CD4-positive, alpha-beta memory T cell (primary cell): ENCODE data around the gene COX8A. TPM values are rescaled to one million over a fixed set of nuclear protein-coding genes. Genes with fewer than 3 reads are reported as not detected.
A peak's percentile ranks its signal among the peaks of the same experiment; 100 is the strongest.
"Not testable (repeated sequence)": the region's sequence is repeated elsewhere in the genome, so short reads cannot be mapped to it uniquely, and the experiment has no call there.

Experiments
- CTCF ChIA-PET: fragments of 350-600 bp; sonication (Branson Sonifier 250); formaldehyde crosslinking; loops from one replicate; lab custom pipeline; 2021; ENCODE audit warnings: inconsistent platforms; ENCODE audit not compliant: partially characterized antibody; lab: Charles Lee
- POLR2A ChIA-PET: fragments of 350-600 bp; sonication (Branson Sonifier 250); formaldehyde crosslinking; loops from one replicate; lab custom pipeline; 2021; ENCODE audit not compliant: partially characterized antibody; lab: Charles Lee
- DNase-seq, 5 donors: peaks; one replicate each; pipeline versions ENCODE4 v3.0.0 to v3.0.0-alpha.2; 2020 to 2022; ENCODE audit warnings: mixed read lengths in 1 of 5
- H3K27ac ChIP-seq: one replicate; pipeline ENCODE4 v1.7.0; 2013; ENCODE audit warnings: low read depth, low read length
- H3K27me3 ChIP-seq: 2 replicates; pipeline ENCODE4 v1.7.0; 2013; ENCODE audit warnings: mild to moderate bottlenecking, low read length, moderate library complexity; ENCODE audit not compliant: insufficient read depth
- H3K36me3 ChIP-seq: 2 replicates; pipeline ENCODE4 v1.7.0; 2013; ENCODE audit warnings: mild to moderate bottlenecking, low read length, moderate library complexity; ENCODE audit not compliant: insufficient read depth
- H3K4me1 ChIP-seq: 2 replicates; pipeline ENCODE4 v1.7.0; 2013; ENCODE audit warnings: mild to moderate bottlenecking, low read length, moderate library complexity; ENCODE audit not compliant: insufficient read depth
- H3K4me3 ChIP-seq, 2 donors: one replicate each; pipeline ENCODE4 v1.7.0; 2013; ENCODE audit warnings: low read length in 2 of 2, mild to moderate bottlenecking in 1 of 2
- H3K9me3 ChIP-seq, 2 donors: one replicate each; pipeline ENCODE4 v1.7.0; 2013; ENCODE audit warnings: low read length in 2 of 2, control low read depth in 1 of 2; ENCODE audit not compliant: control insufficient read depth in 1 of 2
- H3K27ac Mint-ChIP-seq, 7 donors: one replicate each; pipeline ENCODE4 v1.8.0; 2020 to 2021; ENCODE audit warnings: mixed read lengths in 7 of 7, mild to moderate bottlenecking in 6 of 7, inconsistent platforms in 3 of 7, moderate library complexity in 3 of 7
- H3K27me3 Mint-ChIP-seq, 2 donors: one replicate each; pipeline ENCODE4 v1.8.0; 2020 to 2021; ENCODE audit warnings: mixed read lengths in 2 of 2
- H3K36me3 Mint-ChIP-seq, 2 donors: one replicate each; pipeline ENCODE4 v1.8.0; 2020 to 2021; ENCODE audit warnings: mixed read lengths in 2 of 2, inconsistent platforms in 1 of 2, mild to moderate bottlenecking in 1 of 2
- H3K4me1 Mint-ChIP-seq, 4 donors: one replicate each; pipeline ENCODE4 v1.8.0; 2020 to 2021; ENCODE audit warnings: mixed read lengths in 4 of 4, mild to moderate bottlenecking in 1 of 4
- H3K4me3 Mint-ChIP-seq, 8 donors: one replicate each; pipeline ENCODE4 v1.8.0; 2020 to 2021; ENCODE audit warnings: mixed read lengths in 8 of 8, mild to moderate bottlenecking in 7 of 8, moderate library complexity in 6 of 8, inconsistent platforms in 3 of 8
- H3K9me3 Mint-ChIP-seq, 8 donors: one replicate each; pipeline ENCODE4 v1.8.0; 2020 to 2021; ENCODE audit warnings: mixed read lengths in 8 of 8, mild to moderate bottlenecking in 5 of 8, inconsistent platforms in 3 of 8, moderate library complexity in 1 of 8
- intact Hi-C: fragments of 100-400 bp; cut with micrococcal nuclease; formaldehyde crosslinking; loops from one replicate; pipeline ENCODE4 v1.15.1; 2023
- polyA plus RNA-seq, 2 donors: library from polyadenylated mRNA; unstranded; fragments of 300-500 nt; fragmentation: Illumina TruSeq; gene quantifications; one replicate each; pipeline ENCODE4 v1.2.3, GENCODE V29; 2021
- total RNA-seq, 2 experiments: library from RNA; stranded (reverse); gene quantifications; one replicate each; pipeline ENCODE4 v1.2.3, GENCODE V29; 2021

The COX8A gene
- total and polyA plus RNA-seq, 4 experiments from 2014 or later: 113 to 433 (median 256) TPM

- Histone ChIP-seq H3K4me1 (peaks cover under 1% of the 10 kb centered on the region), H3K36me3 (no peaks in the 10 kb centered on the region), H3K27me3 (no peaks in the 10 kb centered on the region), H3K27ac (no peak overlapping the region), H3K4me3 (no peak overlapping the region), H3K9me3 (no peaks in the 10 kb centered on the region)
- no peak overlapping the region for H3K4me3 Mint-ChIP-seq
- peaks cover 0 to 9% of the 10 kb centered on the region in 2 donors for H3K36me3 Mint-ChIP-seq
- intact Hi-C loops: loop anchor here (1.0 to 5.0 kb wide), 3 partner anchors 38 to 178 kb away; no protein-coding TSS in a partner anchor
- H3K27me3 Mint-ChIP-seq: no peaks in the 10 kb centered on the region
- CTCF ChIA-PET: interaction anchor here (0.6 to 13.9 kb wide), 30 partner anchors 9 to 308 kb away, joined by 3 to 337 read pairs (median 4); partner anchors contain the start of genes MARK2, RCOR2 and ZFTA
- peak overlapping the region in 1 of 7 donors; percentile 30 for H3K27ac Mint-ChIP-seq
- peaks cover 4 to 14% (median 8%) of the 10 kb centered on the region in 4 donors for H3K4me1 Mint-ChIP-seq
- POLR2A ChIA-PET: interaction anchor here (0.8 to 3.0 kb wide), 9 partner anchors 29 to 178 kb away, joined by 3 to 43 read pairs (median 3); partner anchors contain the start of genes COX8A, MARK2, OTUB1 and ZFTA
- no peaks in the 10 kb centered on the region for H3K9me3 Mint-ChIP-seq
- peak; percentile 45 to 53 (median 49) for DNase-seq
Measured at GRCh38 chr11:63945477-63946163, 28.8 kb upstream of the COX8A start.

GRCh38 chr11:63951779-63952536 is 22.5 kb upstream of the COX8A start:
- POLR2A ChIA-PET: no interaction called here
- no peaks in the 10 kb centered on the region for H3K9me3 Mint-ChIP-seq
- CTCF ChIA-PET: interaction anchor here (0.6 to 13.9 kb wide), 5 partner anchors 8 to 282 kb away, joined by 3 to 337 read pairs (median 3); partner anchors contain the start of gene MARK2
- H3K27ac Mint-ChIP-seq: peak overlapping the region; percentile 0 to 87 (median 65)
- peaks cover 17 to 21% of the 10 kb centered on the region in 2 donors for H3K36me3 Mint-ChIP-seq
- H3K9me3 ChIP-seq: no peaks in the 10 kb centered on the region
- no peaks in the 10 kb centered on the region for H3K27me3 Mint-ChIP-seq
- peak overlapping the region in 7 of 8 donors; percentile 10 to 78 (median 54) for H3K4me3 Mint-ChIP-seq
- H3K4me1 ChIP-seq: peaks cover 25% of the 10 kb centered on the region
- H3K27me3 ChIP-seq: no peaks in the 10 kb centered on the region
- H3K4me3 ChIP-seq: no peak overlapping the region
- peak overlapping the region; percentile 46 for H3K27ac ChIP-seq
- intact Hi-C loops: no loop called here
- H3K4me1 Mint-ChIP-seq: peaks cover 17 to 31% (median 23%) of the 10 kb centered on the region in 4 donors
- H3K36me3 ChIP-seq: peaks cover 25% of the 10 kb centered on the region
- peak in 1 of 5 donors; percentile 41 for DNase-seq

GRCh38 chr11:63952570-63952969 is 21.9 kb upstream of the COX8A start:
- Histone ChIP-seq H3K27ac (peak overlapping the region; percentile 46), H3K36me3 (peaks cover 25% of the 10 kb centered on the region), H3K9me3 (no peaks in the 10 kb centered on the region), H3K4me3 (no peak overlapping the region), H3K4me1 (peaks cover 25% of the 10 kb centered on the region), H3K27me3 (no peaks in the 10 kb centered on the region)
- Mint-ChIP-seq H3K9me3 (no peaks in the 10 kb centered on the region), H3K4me1 (peaks cover 17 to 31% (median 23%) of the 10 kb centered on the region in 4 donors), H3K27ac (peak overlapping the region in 5 of 7 donors; percentile 0 to 87 (median 76)), H3K27me3 (no peaks in the 10 kb centered on the region), H3K4me3 (peak overlapping the region in 6 of 8 donors; percentile 10 to 78 (median 48)), H3K36me3 (peaks cover 17 to 20% of the 10 kb centered on the region in 2 donors)
- no peak for DNase-seq
- ChIA-PET POLR2A (no interaction called here), CTCF (interaction anchor here (0.6 to 13.9 kb wide), 5 partner anchors 9 to 283 kb away, joined by 3 to 337 read pairs (median 3); partner anchors contain the start of gene MARK2)
- intact Hi-C loops: no loop called here

- Mint-ChIP-seq H3K4me3 (no peak overlapping the region), H3K36me3 (peaks cover 12 to 17% of the 10 kb centered on the region in 2 donors), H3K4me1 (peaks cover 3 to 22% (median 14%) of the 10 kb centered on the region in 4 donors), H3K27ac (no peak overlapping the region), H3K9me3 (no peaks in the 10 kb centered on the region), H3K27me3 (no peaks in the 10 kb centered on the region)
- intact Hi-C loops: no loop called here
- H3K27me3 ChIP-seq: no peaks in the 10 kb centered on the region
- no peak for DNase-seq
- peaks cover 20% of the 10 kb centered on the region for H3K4me1 ChIP-seq
- no peaks in the 10 kb centered on the region for H3K9me3 ChIP-seq
- ChIA-PET CTCF (interaction anchor here (1.4 kb wide), 1 partner anchor 12 kb away, joined by 7 read pairs; no protein-coding TSS in a partner anchor), POLR2A (interaction anchor here (1.2 kb wide), 1 partner anchor 120 kb away, joined by 4 read pairs; the partner anchor contains the start of gene MARK2)
- peaks cover 22% of the 10 kb centered on the region for H3K36me3 ChIP-seq
- no peak overlapping the region for H3K27ac ChIP-seq
- no peak overlapping the region for H3K4me3 ChIP-seq
Measured at GRCh38 chr11:63958008-63958407, 16.4 kb upstream of the COX8A start.

GRCh38 chr11:63961608-63962412 is 12.6 kb upstream of the COX8A start:
- H3K4me1 ChIP-seq: peaks cover 14% of the 10 kb centered on the region
- CTCF ChIA-PET: interaction anchor here (0.6 to 1.6 kb wide), 7 partner anchors 16 to 191 kb away, joined by 3 to 6 read pairs (median 4); no protein-coding TSS in a partner anchor
- peak in 1 of 5 donors; percentile 21 for DNase-seq
- H3K4me3 Mint-ChIP-seq: peak overlapping the region in 3 of 8 donors; percentile 39 to 59 (median 55)
- intact Hi-C loops: no loop called here
- peaks cover 3 to 16% (median 10%) of the 10 kb centered on the region in 4 donors for H3K4me1 Mint-ChIP-seq
- no peaks in the 10 kb centered on the region for H3K36me3 Mint-ChIP-seq
- H3K27me3 Mint-ChIP-seq: no peaks in the 10 kb centered on the region
- no peaks in the 10 kb centered on the region for H3K9me3 ChIP-seq
- no peaks in the 10 kb centered on the region for H3K36me3 ChIP-seq
- no peaks in the 10 kb centered on the region for H3K27me3 ChIP-seq
- H3K9me3 Mint-ChIP-seq: no peaks in the 10 kb centered on the region
- POLR2A ChIA-PET: interaction anchor here (1.1 kb wide), 1 partner anchor 123 kb away, joined by 3 read pairs; the partner anchor contains the start of gene MARK2
- no peak overlapping the region for H3K4me3 ChIP-seq
- no peak overlapping the region for H3K27ac ChIP-seq
- peak overlapping the region in 2 of 7 donors; percentile 74 to 82 for H3K27ac Mint-ChIP-seq

- intact Hi-C loops, H3K27me3 Mint-ChIP-seq, H3K4me3 ChIP-seq, H3K36me3 Mint-ChIP-seq, H3K9me3 ChIP-seq, H3K4me3 Mint-ChIP-seq, H3K36me3 ChIP-seq, H3K27me3 ChIP-seq, DNase-seq, H3K9me3 Mint-ChIP-seq, CTCF ChIA-PET, POLR2A ChIA-PET, H3K27ac Mint-ChIP-seq, H3K27ac ChIP-seq: not testable (repeated sequence)
- peaks cover 14% of the 10 kb centered on the region for H3K4me1 ChIP-seq
- peaks cover 3 to 16% (median 10%) of the 10 kb centered on the region in 4 donors for H3K4me1 Mint-ChIP-seq
Measured at GRCh38 chr11:63963895-63964294, 10.5 kb upstream of the COX8A start.
